Neural cell (in vitro differentiated cells): Measurements from ENCODE around the gene QSOX1. TPM values are rescaled to one million over a fixed set of nuclear protein-coding genes. Genes with fewer than 3 reads are reported as not detected.
A peak's percentile ranks its signal among the peaks of the same experiment; 100 is the strongest.

Experiments
- H2AFZ ChIP-seq: fragments of 200-600, 300-800 bp; sonication (generic), shearing (Covaris generic); 2 replicates; pipeline ENCODE4 v1.6.0; 2014; ENCODE audit warnings: low read depth, mild to moderate bottlenecking, antibody characterized with exemption, low read length, moderate library complexity
- H3F3A ChIP-seq: fragments of 200-600 bp; shearing (Covaris generic); 2 replicates; pipeline ENCODE4 v1.6.1; 2016; ENCODE audit warnings: mild to moderate bottlenecking, moderate library complexity, mixed read lengths, antibody characterized with exemption, low read length; ENCODE audit not compliant: insufficient read depth, poor library complexity, severe bottlenecking
- H3K27ac ChIP-seq: fragments of 200-600, 300-800 bp; sonication (generic), shearing (Covaris generic); 2 replicates; pipeline ENCODE4 v1.5.1; 2014; ENCODE audit warnings: mild to moderate bottlenecking, low read length, moderate library complexity
- H3K27me3 ChIP-seq: fragments of 300-800, 200-600 bp; sonication (generic), shearing (Covaris generic); 2 replicates; pipeline ENCODE4 v1.6.0; 2014; ENCODE audit warnings: mild to moderate bottlenecking, low read depth, low read length, moderate library complexity; ENCODE audit not compliant: insufficient read depth
- H3K36me3 ChIP-seq: fragments of 300-800, 200-600 bp; sonication (generic), shearing (Covaris generic); 2 replicates; pipeline ENCODE4 v1.5.1; 2014; ENCODE audit warnings: mild to moderate bottlenecking, antibody characterized with exemption, low read length, moderate library complexity; ENCODE audit not compliant: insufficient read depth
- H3K4me2 ChIP-seq: fragments of 300-800, 200-600 bp; sonication (generic), shearing (Covaris generic); 2 replicates; pipeline ENCODE4 v1.6.0; 2014; ENCODE audit warnings: mild to moderate bottlenecking, low read length
- H3K4me3 ChIP-seq: fragments of 300-800, 200-600 bp; sonication (generic), shearing (Covaris generic); 2 replicates; pipeline ENCODE4 v1.5.1; 2014; ENCODE audit warnings: mild to moderate bottlenecking, low read length, moderate library complexity
- H3K79me2 ChIP-seq: fragments of 200-600 bp; shearing (Covaris generic); replicated peaks from 2 replicates; pipeline ENCODE4 v1.6.0; 2014; ENCODE audit warnings: mild to moderate bottlenecking, low read length, moderate library complexity; ENCODE audit not compliant: insufficient read depth
- H3K9ac ChIP-seq: fragments of 300-800, 200-600 bp; sonication (generic), shearing (Covaris generic); 2 replicates; pipeline ENCODE4 v1.6.1; 2016; ENCODE audit warnings: mild to moderate bottlenecking, low read length, mixed read lengths
- H3K9me2 ChIP-seq: fragments of 200-600 bp; shearing (Covaris generic); 2 replicates; pipeline ENCODE4 v1.6.1; 2016; ENCODE audit warnings: mild to moderate bottlenecking, low read length, mixed read lengths; ENCODE audit not compliant: insufficient read depth
- H3K9me3 ChIP-seq: fragments of 200-600, 300-800 bp; sonication (generic), shearing (Covaris generic); 2 replicates; pipeline ENCODE4 v1.6.1; 2016; ENCODE audit warnings: mild to moderate bottlenecking, mixed run types, low read length, moderate library complexity, mixed read lengths
- H4K20me1 ChIP-seq: fragments of 200-600 bp; shearing (Covaris generic); 2 replicates; pipeline ENCODE4 v1.6.1; 2016; ENCODE audit warnings: mild to moderate bottlenecking, mixed run types; ENCODE audit not compliant: insufficient read depth
- CTCF ChIP-seq: fragments of 450-650 bp; IDR thresholded peaks from 2 replicates; pipeline ENCODE4 v1.5.1; 2014; ENCODE audit warnings: antibody characterized with exemption, mild to moderate bottlenecking, moderate library complexity; ENCODE audit not compliant: poor library complexity, severe bottlenecking
- EP300 ChIP-seq: fragments of 450-650 bp; conservative IDR thresholded peaks from 2 replicates; pipeline ENCODE4 v1.6.1; 2014; ENCODE audit warnings: antibody characterized with exemption, mild to moderate bottlenecking, moderate library complexity; ENCODE audit not compliant: poor library complexity, severe bottlenecking
- EZH2 ChIP-seq: fragments of 200-600, 300-800 bp; shearing (Covaris generic), sonication (generic); IDR thresholded peaks from 2 replicates; pipeline ENCODE4 v1.6.1; 2014; ENCODE audit warnings: antibody characterized with exemption, low read length, borderline replicate concordance, mild to moderate bottlenecking; ENCODE audit not compliant: insufficient read depth, poor library complexity, severe bottlenecking
- MXI1 ChIP-seq: fragments of 450-650 bp; conservative IDR thresholded peaks from 2 replicates; pipeline ENCODE4 v1.6.1; 2014; ENCODE audit warnings: antibody characterized with exemption, mild to moderate bottlenecking; ENCODE audit not compliant: poor library complexity, severe bottlenecking
- POLR2AphosphoS5 ChIP-seq: IDR thresholded peaks from 2 replicates; pipeline ENCODE4 v1.6.1; 2012
- RAD21 ChIP-seq: fragments of 450-650 bp; conservative IDR thresholded peaks from 2 replicates; pipeline ENCODE4 v1.6.1; 2014; ENCODE audit warnings: antibody characterized with exemption, mild to moderate bottlenecking, moderate library complexity
- REST ChIP-seq: IDR thresholded peaks from 2 replicates; pipeline ENCODE4 v1.6.1; 2012; ENCODE audit warnings: borderline replicate concordance
- SMC3 ChIP-seq: fragments of 450-650 bp; conservative IDR thresholded peaks from 2 replicates; pipeline ENCODE4 v1.6.1; 2014; ENCODE audit warnings: antibody characterized with exemption, mild to moderate bottlenecking, moderate library complexity; ENCODE audit not compliant: poor library complexity
- TAF1 ChIP-seq: IDR thresholded peaks from 2 replicates; pipeline ENCODE4 v1.6.1; 2012; ENCODE audit warnings: low read depth
- polyA plus RNA-seq: library from polyadenylated mRNA; depleted of rRNA; stranded (reverse); fragments of >200 nt; gene quantifications from 2 replicates; pipeline ENCODE4 v1.2.3, GENCODE V29; 2014

Gene QSOX1
- polyA plus RNA-seq, 1 donor from 2014 or later = 49.8 TPM

DNA sequence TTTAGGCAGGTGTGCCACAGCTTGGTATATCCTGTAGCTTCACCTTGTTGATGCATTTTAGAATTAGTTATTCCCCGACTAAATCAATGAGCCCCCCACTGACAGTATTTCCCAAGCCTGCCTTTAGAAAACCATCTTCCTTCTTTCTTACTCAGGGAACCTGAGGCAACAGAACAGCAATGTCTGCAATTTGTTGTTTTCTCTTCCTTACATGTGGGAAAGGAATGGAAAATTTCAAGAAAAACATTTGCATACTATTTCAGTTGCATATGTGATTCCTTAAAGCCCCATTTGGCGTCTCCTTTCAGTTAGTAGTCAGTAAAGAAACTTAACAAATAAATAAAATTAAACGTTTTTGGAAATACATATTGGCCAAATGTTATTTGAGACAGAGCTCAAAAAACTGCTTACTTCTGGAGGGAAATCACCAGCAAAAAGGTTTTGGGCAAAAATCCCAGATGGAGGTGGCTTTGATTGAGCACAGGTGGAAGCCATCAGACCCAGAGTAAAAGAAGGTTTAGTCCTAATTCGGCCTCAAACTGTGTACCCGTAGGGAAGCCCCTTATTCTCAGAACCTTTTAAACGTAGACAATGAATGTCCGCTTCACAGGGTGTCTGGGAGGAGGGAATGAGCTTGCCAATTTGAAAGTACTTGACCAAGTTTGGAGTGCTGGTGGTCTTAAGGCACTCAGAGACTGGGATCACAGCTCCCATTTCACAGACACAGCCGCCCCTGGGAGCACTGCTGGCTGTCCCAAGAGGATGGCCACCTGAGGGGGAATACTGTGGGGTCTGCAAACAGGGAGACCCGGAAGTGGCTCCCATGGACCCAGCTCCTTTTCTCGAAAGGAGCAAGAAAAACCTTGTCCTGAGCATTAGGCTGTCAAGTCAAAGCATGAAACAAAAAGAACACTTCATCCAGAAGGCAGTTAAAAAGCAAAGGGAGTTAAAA, 84.8 kb downstream of the QSOX1 start:
- no peaks in the 10 kb centered on the region for H3K36me3 ChIP-seq
- H3K9me3 ChIP-seq = no peaks in the 10 kb centered on the region
- H3K27ac ChIP-seq = no peak overlapping the region
- H3K4me2 ChIP-seq = no peak overlapping the region
- TF ChIP-seq POLR2AphosphoS5 (peak; percentile 13), CTCF (no peak), RAD21 (no peak), MXI1 (no peak), EP300 (no peak), REST (no peak)
- H3K4me3 ChIP-seq = no peak overlapping the region
- no peak overlapping the region for H3K9ac ChIP-seq
- H3K27me3 ChIP-seq = peaks cover 84% of the 10 kb centered on the region
- no peaks in the 10 kb centered on the region for H3F3A ChIP-seq
- H3K9me2 ChIP-seq = no peaks in the 10 kb centered on the region
- H2AFZ ChIP-seq = no peak overlapping the region
- H3K79me2 ChIP-seq = no peaks in the 10 kb centered on the region
- H4K20me1 ChIP-seq = no peaks in the 10 kb centered on the region

GRCh38 chr1:180241716-180242544, 87.3 kb downstream of the QSOX1 start:
- Histone ChIP-seq H3K27ac (no peak overlapping the region), H3K79me2 (no peaks in the 10 kb centered on the region), H3F3A (no peaks in the 10 kb centered on the region), H3K4me2 (no peak overlapping the region), H3K36me3 (no peaks in the 10 kb centered on the region), H4K20me1 (no peaks in the 10 kb centered on the region), H3K9me2 (no peaks in the 10 kb centered on the region), H3K9ac (no peak overlapping the region), H2AFZ (no peak overlapping the region), H3K4me3 (no peak overlapping the region), H3K9me3 (no peaks in the 10 kb centered on the region), H3K27me3 (peaks cover 59% of the 10 kb centered on the region)
- no peak for TF ChIP-seq RAD21
- no peak for TF ChIP-seq SMC3
- TF ChIP-seq POLR2AphosphoS5 = no peak
- no peak for TF ChIP-seq EZH2
- TF ChIP-seq TAF1 = no peak
- no peak for TF ChIP-seq REST
- no peak for TF ChIP-seq MXI1
- TF ChIP-seq EP300 = no peak
- TF ChIP-seq CTCF = no peak
